B cell (primary cell): Measurements from ENCODE around the gene ZNF761.

Source experiments
- EZH2 ChIP-seq: IDR thresholded peaks from 2 replicates; pipeline ENCODE4 v1.6.1; 2012; ENCODE audit warnings: borderline replicate concordance, low read depth, mild to moderate bottlenecking, moderate library complexity, low read length; ENCODE audit not compliant: insufficient read depth, poor library complexity, severe bottlenecking
- TF ChIP-seq, protein P1 (sequence below): fragments of 200-600 bp; IDR thresholded peaks from one replicate; pipeline ENCODE4 v1.8.0; 2022; ENCODE audit warnings: antibody characterized with exemption, mild to moderate bottlenecking

DNA sequence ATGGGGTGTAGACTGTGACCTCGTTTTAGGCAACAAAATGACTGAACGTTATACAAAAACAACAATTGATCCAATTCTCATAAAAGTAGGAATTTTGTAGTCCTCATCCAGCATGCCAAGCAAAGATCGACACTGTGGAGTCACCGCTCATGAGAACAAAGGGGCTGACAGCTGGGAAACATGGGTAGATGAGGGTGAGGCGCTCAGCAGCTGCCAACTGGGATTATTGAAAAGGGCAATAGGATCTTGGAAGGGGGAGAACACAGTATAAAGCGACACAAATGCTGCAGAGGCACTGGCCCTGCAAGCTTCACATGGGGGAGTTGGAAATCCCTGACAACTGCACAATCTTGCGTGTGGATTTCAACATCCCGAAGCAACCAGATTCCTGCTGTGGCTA is 42.2 kb upstream of the ZNF761 start:
- TF ChIP-seq, protein P1, sequence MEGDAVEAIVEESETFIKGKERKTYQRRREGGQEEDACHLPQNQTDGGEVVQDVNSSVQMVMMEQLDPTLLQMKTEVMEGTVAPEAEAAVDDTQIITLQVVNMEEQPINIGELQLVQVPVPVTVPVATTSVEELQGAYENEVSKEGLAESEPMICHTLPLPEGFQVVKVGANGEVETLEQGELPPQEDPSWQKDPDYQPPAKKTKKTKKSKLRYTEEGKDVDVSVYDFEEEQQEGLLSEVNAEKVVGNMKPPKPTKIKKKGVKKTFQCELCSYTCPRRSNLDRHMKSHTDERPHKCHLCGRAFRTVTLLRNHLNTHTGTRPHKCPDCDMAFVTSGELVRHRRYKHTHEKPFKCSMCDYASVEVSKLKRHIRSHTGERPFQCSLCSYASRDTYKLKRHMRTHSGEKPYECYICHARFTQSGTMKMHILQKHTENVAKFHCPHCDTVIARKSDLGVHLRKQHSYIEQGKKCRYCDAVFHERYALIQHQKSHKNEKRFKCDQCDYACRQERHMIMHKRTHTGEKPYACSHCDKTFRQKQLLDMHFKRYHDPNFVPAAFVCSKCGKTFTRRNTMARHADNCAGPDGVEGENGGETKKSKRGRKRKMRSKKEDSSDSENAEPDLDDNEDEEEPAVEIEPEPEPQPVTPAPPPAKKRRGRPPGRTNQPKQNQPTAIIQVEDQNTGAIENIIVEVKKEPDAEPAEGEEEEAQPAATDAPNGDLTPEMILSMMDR: no peak
- TF ChIP-seq EZH2: no peak
